Measurements from ENCODE around the gene SCO2. TPM values are rescaled to one million over a fixed set of nuclear protein-coding genes. Genes with fewer than 3 reads are reported as not detected.

SCO2 gene
- total and polyA plus RNA-seq, 2 of the 4 experiments (the other 2 are of a cell fraction), result 1.3 to 1.9 TPM

GRCh38 chr22:50561401-50562358 lies 36.3 kb upstream of the SCO2 start:
- no peak overlapping the region for H3K14ac ChIP-seq (replicated peaks; ENCODE audit: low read depth, low read length)
- 0 out of 2 replicates have a peak, but pooled peaks cover 4% of the 10 kb centered on the region for H3K9me1 ChIP-seq (ENCODE audit: insufficient read depth, low read length)
- TF ChIP-seq ELK1 (IDR thresholded peaks at IDR 0.05; ENCODE audit: borderline replicate concordance, low read depth, low read length) (no peak), MAZ (IDR thresholded peaks at IDR 0.05; ENCODE audit: borderline replicate concordance, low read depth, low read length) (no peak)
- H3K18ac ChIP-seq (ENCODE audit: low read depth, low read length), result no peak overlapping the region
- intact Hi-C loops (cut with micrococcal nuclease), result no loop called here
- H4K91ac ChIP-seq (ENCODE audit: insufficient read depth, low read depth, low read length), result no peak overlapping the region
- H3K9me3 ChIP-seq (ENCODE audit: control insufficient read depth, insufficient read depth, low read length), result no peaks in the 10 kb centered on the region
- H3K4ac ChIP-seq (ENCODE audit: low read depth, low read length), result no peak overlapping the region
- no peaks in the 10 kb centered on the region for H4K20me1 ChIP-seq (ENCODE audit: insufficient read depth, low read length)
- 68% methylated on average over 13 of the region's 34 CpGs; no CpG with 5 or more reads in 1 of the 2 experiments for WGBS, 2 experiments (ENCODE audit: extremely low coverage in 2 of 2, insufficient read length in 1 of 2)
- no peak overlapping the region for H2BK120ac ChIP-seq (ENCODE audit: low read depth, low read length)
- no peaks in the 10 kb centered on the region for H3K79me1 ChIP-seq (ENCODE audit: low read depth in 1 of 2, low read length in 2 of 2)
- H3K27me3 ChIP-seq (ENCODE audit: control insufficient read depth, insufficient read depth, low read length), result peaks cover 32% of the 10 kb centered on the region
- H2AK9ac ChIP-seq (replicated peaks; ENCODE audit: low read depth, low read length, poor library complexity), result no peak overlapping the region
- H2AFZ ChIP-seq (replicated peaks; ENCODE audit: low read length, poor library complexity), result peak overlapping the region; percentile 51
- BruUV-seq (replicated peaks), result no TSS peak
- H3K56ac ChIP-seq (ENCODE audit: extremely low read depth, insufficient read depth, low read length), result no peak overlapping the region
- H2BK5ac ChIP-seq (ENCODE audit: low read depth, low read length, poor library complexity, severe bottlenecking), result no peak overlapping the region
- no peak overlapping the region for H2AK5ac ChIP-seq (ENCODE audit: low read depth, low read length)
- H3K27ac ChIP-seq (ENCODE audit: insufficient read depth, low read length), result no peak overlapping the region
- no peak overlapping the region for H3K4me3 ChIP-seq (ENCODE audit: insufficient read depth, low read depth, low read length)
- CTCF ChIA-PET, result no interaction called here
- ATAC-seq (ENCODE audit: low read depth) (no peak), DNase-seq (no peak)
- dilution Hi-C loops (cut with HindIII; ENCODE audit: low sequenced_read_pairs, unreplicated experiment), result no loop called here
- H3K9ac ChIP-seq (ENCODE audit: low read depth, low read length), result no peak overlapping the region
- no peaks in the 10 kb centered on the region for H3K4me1 ChIP-seq (ENCODE audit: control insufficient read depth, insufficient read depth, low read length)
- no peak overlapping the region for H4K5ac ChIP-seq (ENCODE audit: low read depth, low read length)
- no peak overlapping the region for H4K8ac ChIP-seq (ENCODE audit: low read depth in 2 of 2, low read length in 2 of 2)
- no peak overlapping the region for H3K4me2 ChIP-seq (ENCODE audit: low read depth, low read length)
- no peak overlapping the region for H2BK15ac ChIP-seq (ENCODE audit: low read depth, low read length)
- H3K23ac ChIP-seq (ENCODE audit: low read depth, low read length), result no peak overlapping the region
- POLR2A ChIA-PET (ENCODE audit: unreplicated experiment), result no interaction called here
- no peak overlapping the region for H2BK20ac ChIP-seq (ENCODE audit: low read depth, low read length)
- in situ Hi-C loops (cut with MboI; ENCODE audit: low sequenced_read_pairs), result no loop called here
- no peaks in the 10 kb centered on the region for H3K36me3 ChIP-seq (ENCODE audit: control insufficient read depth, insufficient read depth, low read length)
